Osteocyte (in vitro differentiated cells): ENCODE data around the gene CLMP. TPM values are rescaled to one million over a fixed set of nuclear protein-coding genes. Genes with fewer than 3 reads are reported as not detected.

Experiments
- DNase-seq: peaks from one replicate; pipeline ENCODE4 v3.0.0; 2021; ENCODE audit warnings: mixed read lengths; ENCODE audit not compliant: unreplicated experiment; ENCODE audit errors: extremely low spot score
- H3K27ac Mint-ChIP-seq: one replicate; pipeline ENCODE4 v1.8.0; 2021; ENCODE audit warnings: mild to moderate bottlenecking, mixed read lengths; ENCODE audit not compliant: unreplicated experiment
- H3K27me3 Mint-ChIP-seq: one replicate; pipeline ENCODE4 v1.8.0; 2021; ENCODE audit warnings: mixed read lengths; ENCODE audit not compliant: unreplicated experiment
- H3K36me3 Mint-ChIP-seq: one replicate; pipeline ENCODE4 v1.8.0; 2021; ENCODE audit warnings: mixed read lengths; ENCODE audit not compliant: unreplicated experiment
- H3K4me1 Mint-ChIP-seq: one replicate; pipeline ENCODE4 v1.8.0; 2021; ENCODE audit warnings: mixed read lengths; ENCODE audit not compliant: unreplicated experiment
- H3K4me3 Mint-ChIP-seq: one replicate; pipeline ENCODE4 v1.8.0; 2021; ENCODE audit warnings: mild to moderate bottlenecking, moderate library complexity, mixed read lengths; ENCODE audit not compliant: unreplicated experiment
- H3K9me3 Mint-ChIP-seq: one replicate; pipeline ENCODE4 v1.8.0; 2021; ENCODE audit warnings: mixed read lengths; ENCODE audit not compliant: unreplicated experiment
- CTCF ChIP-seq: fragments of 200-600 bp; sonication (generic); IDR thresholded peaks from 2 replicates; pipeline ENCODE4 v1.5.0; 2021; ENCODE audit warnings: antibody characterized with exemption, mild to moderate bottlenecking, moderate library complexity
- total RNA-seq: library from RNA; stranded (reverse); gene quantifications from 2 replicates; pipeline ENCODE4 v1.2.1, GENCODE V29; 2021

Gene CLMP
- total RNA-seq, 1 donor from 2014 or later, result 24.8 TPM

- Mint-ChIP-seq H3K36me3 (peaks cover 15% of the 10 kb centered on the region), H3K4me1 (peaks cover 8% of the 10 kb centered on the region), H3K27ac (peak overlapping the region; percentile 47), H3K9me3 (no peaks in the 10 kb centered on the region), H3K4me3 (no peak overlapping the region), H3K27me3 (no peaks in the 10 kb centered on the region)
- TF ChIP-seq CTCF, result no peak
- no peak for DNase-seq
Measured at GRCh38 chr11:123073343-123074057, 121.5 kb downstream of the CLMP start.

GRCh38 chr11:123072762-123073161 is 122.3 kb downstream of the CLMP start:
- H3K27me3 Mint-ChIP-seq, result no peaks in the 10 kb centered on the region
- no peaks in the 10 kb centered on the region for H3K9me3 Mint-ChIP-seq
- H3K4me3 Mint-ChIP-seq, result no peak overlapping the region
- H3K4me1 Mint-ChIP-seq, result peaks cover 9% of the 10 kb centered on the region
- no peak for DNase-seq
- no peak for TF ChIP-seq CTCF
- no peak overlapping the region for H3K27ac Mint-ChIP-seq
- peaks cover 15% of the 10 kb centered on the region for H3K36me3 Mint-ChIP-seq

DNA sequence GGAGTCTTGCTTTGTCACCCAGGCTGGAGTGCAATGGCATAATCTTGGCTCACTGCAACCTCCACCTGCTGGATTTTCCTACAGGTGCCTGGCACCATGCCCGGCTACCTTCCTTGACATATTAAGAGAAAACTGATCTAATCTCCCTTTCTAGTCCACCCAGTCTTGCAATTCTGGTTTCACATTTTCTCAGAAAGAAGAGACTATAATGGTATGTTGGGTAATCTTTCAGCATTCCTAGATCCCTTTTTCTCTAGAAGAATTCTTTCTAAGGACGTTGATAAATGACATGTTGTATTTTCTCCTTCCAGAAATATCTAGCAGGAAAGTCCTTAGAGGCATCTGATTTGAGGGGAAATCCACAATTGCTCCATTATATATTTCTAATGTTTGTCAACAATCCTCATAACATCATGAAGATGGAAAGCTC is 122.7 kb downstream of the CLMP start:
- DNase-seq, result no peak
- Mint-ChIP-seq H3K27me3 (no peaks in the 10 kb centered on the region), H3K4me3 (no peak overlapping the region), H3K4me1 (peaks cover 9% of the 10 kb centered on the region), H3K36me3 (peaks cover 15% of the 10 kb centered on the region), H3K9me3 (no peaks in the 10 kb centered on the region), H3K27ac (no peak overlapping the region)
- no peak for TF ChIP-seq CTCF

DNA sequence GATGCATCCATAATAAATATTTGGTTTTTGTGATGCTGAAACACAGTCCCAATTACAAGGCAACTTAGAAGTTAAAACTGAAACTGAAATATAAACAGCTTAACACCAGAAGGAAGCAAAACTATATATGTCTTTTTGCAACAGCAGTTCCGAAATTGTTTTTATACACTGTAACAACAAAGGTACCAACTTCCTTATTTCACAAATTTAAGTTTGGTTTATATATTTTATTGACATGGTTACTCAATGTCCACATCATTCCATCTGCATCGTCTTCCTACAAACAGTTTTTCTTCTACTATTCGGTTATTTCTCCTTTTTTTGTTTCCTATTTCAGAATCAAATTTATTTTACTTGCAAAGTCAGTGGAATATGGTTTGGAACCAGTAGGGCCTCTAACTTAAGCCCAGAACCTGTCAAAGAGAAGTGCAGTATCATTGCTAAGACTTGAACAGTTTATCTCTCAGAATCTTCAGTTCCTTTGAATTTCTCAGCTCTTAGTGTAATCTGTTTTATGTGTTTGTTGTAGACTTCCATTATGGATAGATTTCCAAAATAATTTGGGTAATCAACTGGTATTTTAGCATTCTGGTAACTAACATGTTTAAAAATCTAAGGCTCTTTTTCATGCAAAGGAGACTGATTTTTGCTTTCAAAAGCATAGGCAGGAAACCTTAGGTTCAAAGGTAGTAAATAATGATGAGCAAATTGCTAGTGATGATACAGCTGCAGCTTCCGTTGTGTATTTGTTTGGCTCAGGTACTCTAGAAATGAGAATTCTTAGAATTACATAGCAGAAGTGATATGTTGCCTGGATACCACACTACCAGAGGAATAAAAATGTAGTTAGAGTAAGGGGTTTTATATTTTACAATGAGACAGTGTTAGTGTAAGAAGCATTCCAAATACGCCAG is 124.9 kb downstream of the CLMP start:
- Mint-ChIP-seq H3K4me1 (peaks cover 20% of the 10 kb centered on the region), H3K27ac (peak overlapping the region; percentile 50)
- no peak for DNase-seq

More for the DNA sequence above, 124.9 kb downstream of the CLMP start:
- H3K9me3 Mint-ChIP-seq, result no peaks in the 10 kb centered on the region
- no peak overlapping the region for H3K4me3 Mint-ChIP-seq
- TF ChIP-seq CTCF, result no peak
- peaks cover 10% of the 10 kb centered on the region for H3K36me3 Mint-ChIP-seq
- no peaks in the 10 kb centered on the region for H3K27me3 Mint-ChIP-seq
